Ascending aorta (tissue), 2 donors: ENCODE data around the gene ZFTA. TPM values are rescaled to one million over a fixed set of nuclear protein-coding genes. Genes with fewer than 3 reads are reported as not detected.
"Not testable (repeated sequence)": the region's sequence is repeated elsewhere in the genome, so short reads cannot be mapped to it uniquely, and the experiment has no call there.

Experiments
- DNase-seq, 2 donors: peaks; one replicate each; pipeline ENCODE4 v3.0.0-alpha.2; 2019; ENCODE audit warnings: low spot score in 2 of 2
- H3K27ac ChIP-seq, 2 donors: fragments of 200-600 bp; sonication (generic); one replicate each; pipeline ENCODE4 v1.5.1; 2016 to 2017; ENCODE audit warnings: mild to moderate bottlenecking in 1 of 2
- H3K27me3 ChIP-seq: fragments of 200-600 bp; sonication (generic); one replicate; pipeline ENCODE4 v1.5.1; 2017
- H3K36me3 ChIP-seq, 2 donors: fragments of 200-600 bp; sonication (generic); one replicate each; pipeline ENCODE4 v1.5.1; 2016
- H3K4me1 ChIP-seq, 2 donors: fragments of 200-600 bp; sonication (generic); one replicate each; pipeline ENCODE4 v1.5.1; 2016 to 2017; ENCODE audit warnings: mild to moderate bottlenecking in 1 of 2
- H3K4me3 ChIP-seq, 2 donors: fragments of 200-600 bp; sonication (generic); one replicate each; pipeline ENCODE4 v1.5.1; 2016 to 2017; ENCODE audit warnings: mild to moderate bottlenecking in 1 of 2
- H3K9me3 ChIP-seq, 2 donors: fragments of 200-600 bp; sonication (generic); one replicate each; pipeline ENCODE4 v1.5.1; 2016
- intact Hi-C: fragments of 100-400 bp; cut with DNase I; formaldehyde crosslinking; loops from one replicate; pipeline ENCODE4 v1.15.1; 2023
- total RNA-seq: library from RNA; depleted of rRNA; stranded (reverse); fragments of >200 nt; gene quantifications from one replicate; pipeline ENCODE4 v1.1.0, GENCODE V29; 2016
- TF ChIP-seq, protein P1 (sequence below), 3 experiments: fragments of 200-600 bp in 2 of 3; fragments of 450-650 bp in 1 of 3; sonication (generic) in 2 of 3; IDR thresholded peaks; one replicate each; pipeline ENCODE4 v1.5.1; 2016 to 2019; ENCODE audit warnings: antibody characterized with exemption in 3 of 3, mild to moderate bottlenecking in 1 of 3, moderate library complexity in 1 of 3

Gene ZFTA
- total RNA-seq, 1 donor from 2014 or later = 34.7 TPM

- Histone ChIP-seq H3K27ac (no peak overlapping the region), H3K9me3 (no peaks in the 10 kb centered on the region)
- intact Hi-C loops = no loop called here
Observed at GRCh38 chr11:63775191-63775590, 6.6 kb upstream of the ZFTA start.

DNA sequence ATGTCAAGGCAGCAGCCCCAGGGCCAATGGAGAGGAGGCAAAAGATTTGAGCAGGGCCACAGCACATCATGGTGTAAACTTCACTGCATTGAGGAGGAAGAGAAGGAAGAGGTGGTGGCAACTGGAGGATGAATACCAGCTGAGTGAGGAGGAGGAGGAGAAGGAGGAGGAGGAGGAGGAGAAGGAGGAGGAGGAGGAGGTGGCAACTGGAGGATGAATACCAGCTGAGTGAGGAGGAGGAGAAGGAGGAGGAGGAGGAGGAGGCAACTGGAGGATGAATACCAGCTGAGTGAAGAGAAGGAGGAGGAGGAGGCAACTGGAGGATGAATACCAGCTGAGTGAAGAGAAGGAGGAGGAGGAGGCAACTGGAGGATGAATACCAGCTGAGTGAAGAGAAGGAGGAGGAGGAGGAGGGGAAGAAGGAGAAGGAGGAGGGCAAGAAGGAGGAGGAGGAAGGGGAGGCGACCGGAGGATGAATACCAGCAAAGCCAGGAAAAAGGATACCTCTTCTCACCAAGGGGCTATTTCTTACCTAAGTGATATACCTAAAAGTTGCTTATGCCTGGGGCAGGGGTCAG, 3.3 kb upstream of the ZFTA start:
- DNase-seq, H3K27ac ChIP-seq, H3K36me3 ChIP-seq, intact Hi-C loops, H3K9me3 ChIP-seq, H3K27me3 ChIP-seq, H3K4me3 ChIP-seq, H3K4me1 ChIP-seq: not testable (repeated sequence)

More at GRCh38 chr11:63775191-63775590, 6.6 kb upstream of the ZFTA start:
- Histone ChIP-seq H3K36me3 (no peaks in the 10 kb centered on the region), H3K27me3 (no peaks in the 10 kb centered on the region), H3K4me3 (no peak overlapping the region), H3K4me1 (no peaks in the 10 kb centered on the region)
- TF ChIP-seq, protein P1, sequence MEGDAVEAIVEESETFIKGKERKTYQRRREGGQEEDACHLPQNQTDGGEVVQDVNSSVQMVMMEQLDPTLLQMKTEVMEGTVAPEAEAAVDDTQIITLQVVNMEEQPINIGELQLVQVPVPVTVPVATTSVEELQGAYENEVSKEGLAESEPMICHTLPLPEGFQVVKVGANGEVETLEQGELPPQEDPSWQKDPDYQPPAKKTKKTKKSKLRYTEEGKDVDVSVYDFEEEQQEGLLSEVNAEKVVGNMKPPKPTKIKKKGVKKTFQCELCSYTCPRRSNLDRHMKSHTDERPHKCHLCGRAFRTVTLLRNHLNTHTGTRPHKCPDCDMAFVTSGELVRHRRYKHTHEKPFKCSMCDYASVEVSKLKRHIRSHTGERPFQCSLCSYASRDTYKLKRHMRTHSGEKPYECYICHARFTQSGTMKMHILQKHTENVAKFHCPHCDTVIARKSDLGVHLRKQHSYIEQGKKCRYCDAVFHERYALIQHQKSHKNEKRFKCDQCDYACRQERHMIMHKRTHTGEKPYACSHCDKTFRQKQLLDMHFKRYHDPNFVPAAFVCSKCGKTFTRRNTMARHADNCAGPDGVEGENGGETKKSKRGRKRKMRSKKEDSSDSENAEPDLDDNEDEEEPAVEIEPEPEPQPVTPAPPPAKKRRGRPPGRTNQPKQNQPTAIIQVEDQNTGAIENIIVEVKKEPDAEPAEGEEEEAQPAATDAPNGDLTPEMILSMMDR (IDR thresholded peaks at IDR 0.05) = no peak
- DNase-seq = no peak

DNA sequence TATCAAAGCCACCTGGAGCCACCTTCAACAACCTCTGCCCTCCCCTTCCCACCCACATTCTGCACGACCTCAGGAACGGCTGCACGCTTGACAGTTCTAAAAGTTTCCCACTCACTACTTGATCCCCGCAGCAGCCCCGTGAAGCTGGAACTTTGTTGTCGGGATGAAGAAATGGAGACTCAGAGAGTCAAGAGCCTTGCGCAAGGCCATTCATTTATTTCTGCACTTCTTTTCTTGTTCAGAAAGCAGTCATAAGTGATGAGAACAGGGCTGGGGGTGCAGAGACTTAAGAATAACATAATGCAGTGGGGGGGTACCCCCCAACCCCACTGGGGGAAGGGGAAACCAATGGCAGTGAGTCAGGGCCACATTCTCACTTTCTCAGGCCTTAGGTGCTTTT, 2.2 kb upstream of the ZFTA start:
- TF ChIP-seq, protein P1 (IDR thresholded peaks at IDR 0.05) = no peak
- Histone ChIP-seq H3K27ac (no peak overlapping the region), H3K4me1 (peaks cover 6 to 7% of the 10 kb centered on the region in 2 donors), H3K4me3 (no peak overlapping the region), H3K27me3 (no peaks in the 10 kb centered on the region), H3K36me3 (no peaks in the 10 kb centered on the region), H3K9me3 (no peaks in the 10 kb centered on the region)
- no peak for DNase-seq
- intact Hi-C loops = no loop called here

GRCh38 chr11:63769714-63770455, 1.3 kb upstream of the ZFTA start:
- H3K4me3 ChIP-seq = peak overlapping the region; percentile 96 to 98
- peak overlapping the region; percentile 59 to 60 for H3K27ac ChIP-seq
- H3K9me3 ChIP-seq = no peaks in the 10 kb centered on the region
- intact Hi-C loops = loop anchor here (1.0 to 5.0 kb wide), 5 partner anchors 43 to 377 kb away; partner anchors contain the start of genes NAA40 and SPINDOC
- TF ChIP-seq, protein P1 (IDR thresholded peaks at IDR 0.05) = no peak
- no peak for DNase-seq
- H3K4me1 ChIP-seq = peaks cover 6 to 7% of the 10 kb centered on the region in 2 donors
- H3K36me3 ChIP-seq = no peaks in the 10 kb centered on the region
- no peaks in the 10 kb centered on the region for H3K27me3 ChIP-seq

DNA sequence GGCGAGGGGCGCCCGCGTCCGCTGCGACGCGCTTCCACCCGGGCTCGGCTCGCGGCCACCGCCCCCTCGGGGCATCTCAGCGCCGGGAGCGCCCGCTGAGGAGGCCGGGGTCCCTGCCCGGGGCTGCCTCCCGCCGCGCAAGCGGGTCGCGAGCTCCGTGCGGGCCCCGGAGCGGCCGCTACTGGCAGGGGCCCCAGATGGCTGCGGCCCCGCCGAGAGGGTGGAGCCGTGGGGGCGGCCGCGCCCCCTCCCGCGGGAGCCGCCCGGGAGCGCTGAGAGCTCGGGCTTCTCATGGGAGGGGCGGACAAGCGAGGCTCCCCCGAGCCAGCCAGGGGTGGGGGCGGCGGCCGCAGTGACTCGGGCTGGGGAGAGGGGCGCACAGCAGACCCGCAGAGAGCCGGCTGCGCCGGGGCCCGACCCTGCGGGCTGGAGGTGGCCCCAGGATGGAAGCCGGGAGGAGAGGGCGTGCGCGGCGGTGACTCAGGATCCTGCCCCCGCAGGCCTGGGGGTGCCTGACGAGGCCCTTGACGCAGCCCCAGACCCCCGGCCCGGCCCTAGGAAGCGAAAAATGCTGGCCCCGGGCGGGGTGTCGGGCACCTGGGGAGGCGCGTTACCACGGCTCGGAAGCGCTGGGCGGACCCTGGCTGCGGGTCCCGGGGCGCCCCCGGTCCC, 603 bp upstream of the ZFTA start:
- Histone ChIP-seq H3K27me3 (no peaks in the 10 kb centered on the region), H3K36me3 (no peaks in the 10 kb centered on the region), H3K27ac (peak overlapping the region; percentile 59 to 60), H3K4me3 (peak overlapping the region; percentile 96 to 98), H3K4me1 (peaks cover 6 to 7% of the 10 kb centered on the region in 2 donors), H3K9me3 (no peaks in the 10 kb centered on the region)
- TF ChIP-seq, protein P1 (IDR thresholded peaks at IDR 0.05) = no peak
- intact Hi-C loops = loop anchor here (1.0 to 5.0 kb wide), 5 partner anchors 44 to 378 kb away; partner anchors contain the start of genes NAA40 and SPINDOC
- peak in 1 of 2 donors; percentile 69 for DNase-seq
